Activated CD4-positive, alpha-beta memory T cell treated with anti-CD3 and anti-CD28 coated beads, Interleukin-2, amount 10 ng/mL, durations not matched to agents 7 days and 5 days (primary cell): Measurements from ENCODE around the gene KCNJ12. TPM values are rescaled to one million over a fixed set of nuclear protein-coding genes. Genes with fewer than 3 reads are reported as not detected.
"Not testable (repeated sequence)": the region's sequence is repeated elsewhere in the genome, so short reads cannot be mapped to it uniquely, and the experiment has no call there.

Source experiments
- CTCF ChIA-PET: fragments of 350-600 bp; sonication (Branson Sonifier 250); formaldehyde crosslinking; loops from one replicate; lab custom pipeline; 2021; ENCODE audit warnings: antibody characterized with exemption, inconsistent platforms; lab: Charles Lee
- POLR2A ChIA-PET: fragments of 350-600 bp; sonication (Branson Sonifier 250); formaldehyde crosslinking; loops from one replicate; lab custom pipeline; 2021; ENCODE audit warnings: antibody characterized with exemption; lab: Charles Lee
- DNase-seq: peaks from one replicate; pipeline ENCODE4 v3.0.0-alpha.2; 2020
- H3K27ac Mint-ChIP-seq: one replicate; pipeline ENCODE4 v1.8.0; 2021; ENCODE audit warnings: mild to moderate bottlenecking, mixed read lengths
- H3K27me3 Mint-ChIP-seq: one replicate; pipeline ENCODE4 v1.8.0; 2021; ENCODE audit warnings: mixed read lengths
- H3K36me3 Mint-ChIP-seq: one replicate; pipeline ENCODE4 v1.8.0; 2021; ENCODE audit warnings: low read depth, mixed read lengths
- H3K4me1 Mint-ChIP-seq: one replicate; pipeline ENCODE4 v1.8.0; 2021; ENCODE audit warnings: mixed read lengths
- H3K4me3 Mint-ChIP-seq: one replicate; pipeline ENCODE4 v1.8.0; 2021; ENCODE audit warnings: mild to moderate bottlenecking, mixed read lengths
- H3K9me3 Mint-ChIP-seq: one replicate; pipeline ENCODE4 v1.8.0; 2021; ENCODE audit warnings: mixed read lengths
- total RNA-seq, 2 experiments: library from RNA; stranded (reverse); gene quantifications; one replicate each; pipeline ENCODE4 v1.2.3, GENCODE V29; 2021

Gene KCNJ12
- total RNA-seq = not detected

DNA sequence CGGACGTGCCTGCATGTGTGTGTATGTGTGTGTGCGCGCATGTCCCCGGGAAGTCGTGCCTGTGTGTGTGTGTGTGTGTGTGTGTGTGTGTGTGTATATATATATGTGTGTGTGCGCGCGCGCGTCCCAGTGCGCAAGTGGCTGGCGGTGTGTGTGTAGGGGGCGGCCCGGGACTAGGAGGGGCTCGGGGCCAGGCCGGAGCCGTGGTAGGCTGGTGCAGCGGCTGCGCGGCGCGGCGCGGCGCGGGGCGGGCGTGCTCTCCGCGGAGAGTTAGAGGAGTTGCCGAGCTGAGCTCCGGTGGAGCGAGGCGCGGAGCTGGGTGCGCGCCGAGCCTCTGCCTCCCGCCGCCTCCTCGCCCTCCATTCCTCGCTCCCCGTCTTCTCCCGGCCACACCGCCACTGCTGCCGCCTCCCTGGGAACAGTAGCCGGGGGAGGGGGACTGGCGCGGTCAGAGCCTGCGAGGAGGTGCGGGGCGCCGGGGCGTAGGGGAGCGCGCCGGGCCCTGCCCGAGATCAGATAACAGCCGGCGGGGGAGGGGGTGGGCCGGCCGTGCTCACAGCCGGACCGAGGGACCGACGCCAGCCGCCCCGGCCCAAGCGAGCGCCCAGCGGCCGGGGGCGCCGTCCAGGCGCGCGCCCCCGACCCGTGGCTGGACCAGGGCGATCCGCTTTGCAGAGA lies at the start of gene KCNJ12:
KCNJ12 (plus strand) TSS at position 277 of the 678 bp plus-strand sequence. CDS start 38,986 bp downstream, outside the sequence.
- Mint-ChIP-seq H3K27ac (no peak within 1 kb of the TSS), H3K4me3 (no peak within 1 kb of the TSS), H3K36me3 (no peaks in the 10 kb centered on the region), H3K4me1 (peaks cover 8% of the 10 kb centered on the region), H3K27me3 (peaks cover 27% of the 10 kb centered on the region), H3K9me3 (no peaks in the 10 kb centered on the region)
- ChIA-PET POLR2A (no interaction called here), CTCF (interaction anchor here (0.6 kb wide), 1 partner anchor 11 kb away, joined by 3 read pairs; no protein-coding TSS in a partner anchor)
- DNase-seq = no peak

DNA sequence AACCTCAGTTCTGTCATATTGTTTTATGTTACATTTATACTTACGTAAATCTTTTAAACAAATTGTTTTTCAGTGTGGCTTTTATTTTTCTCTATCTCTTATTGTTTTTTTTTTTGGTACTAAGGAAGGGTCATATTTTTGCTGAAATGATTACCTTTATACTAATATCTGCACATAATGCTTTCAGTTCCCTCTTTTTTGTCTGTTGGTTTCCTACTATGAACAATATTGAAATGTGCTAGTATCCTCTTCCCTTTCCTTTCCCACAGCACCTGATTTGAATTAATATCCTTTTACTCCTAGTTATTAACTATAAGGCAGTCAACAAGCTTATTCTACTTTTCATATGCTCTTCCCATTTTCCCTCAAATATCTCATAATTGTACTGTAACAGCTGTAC lies 48.2 kb upstream of the KCNJ12 start:
- DNase-seq, H3K27ac Mint-ChIP-seq, H3K36me3 Mint-ChIP-seq, H3K9me3 Mint-ChIP-seq, POLR2A ChIA-PET, H3K4me3 Mint-ChIP-seq, H3K4me1 Mint-ChIP-seq, CTCF ChIA-PET: not testable (repeated sequence)
- peaks cover 14% of the 10 kb centered on the region for H3K27me3 Mint-ChIP-seq

DNA sequence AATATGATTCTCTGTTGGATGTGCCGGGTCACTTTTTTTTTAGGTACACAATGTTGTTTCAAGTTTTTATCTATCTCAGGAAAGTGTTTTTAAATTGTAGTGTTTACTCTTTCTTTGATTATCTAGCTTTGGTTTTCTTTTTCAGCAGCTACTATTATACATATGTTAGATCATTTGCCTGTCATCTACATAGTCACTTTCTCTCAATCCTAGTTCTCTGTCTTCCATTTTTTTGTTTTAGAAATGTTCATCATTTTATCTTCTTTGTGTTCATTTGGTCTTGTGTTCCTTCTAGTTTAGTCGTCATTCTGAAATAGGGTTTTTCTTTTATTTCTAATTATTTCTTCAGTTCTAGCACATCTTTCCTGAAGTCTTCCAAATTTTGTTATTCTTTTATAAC lies 47.4 kb upstream of the KCNJ12 start:
- CTCF ChIA-PET, H3K36me3 Mint-ChIP-seq, H3K9me3 Mint-ChIP-seq, H3K27me3 Mint-ChIP-seq, H3K4me3 Mint-ChIP-seq, POLR2A ChIA-PET, DNase-seq, H3K4me1 Mint-ChIP-seq, H3K27ac Mint-ChIP-seq: not testable (repeated sequence)

DNA sequence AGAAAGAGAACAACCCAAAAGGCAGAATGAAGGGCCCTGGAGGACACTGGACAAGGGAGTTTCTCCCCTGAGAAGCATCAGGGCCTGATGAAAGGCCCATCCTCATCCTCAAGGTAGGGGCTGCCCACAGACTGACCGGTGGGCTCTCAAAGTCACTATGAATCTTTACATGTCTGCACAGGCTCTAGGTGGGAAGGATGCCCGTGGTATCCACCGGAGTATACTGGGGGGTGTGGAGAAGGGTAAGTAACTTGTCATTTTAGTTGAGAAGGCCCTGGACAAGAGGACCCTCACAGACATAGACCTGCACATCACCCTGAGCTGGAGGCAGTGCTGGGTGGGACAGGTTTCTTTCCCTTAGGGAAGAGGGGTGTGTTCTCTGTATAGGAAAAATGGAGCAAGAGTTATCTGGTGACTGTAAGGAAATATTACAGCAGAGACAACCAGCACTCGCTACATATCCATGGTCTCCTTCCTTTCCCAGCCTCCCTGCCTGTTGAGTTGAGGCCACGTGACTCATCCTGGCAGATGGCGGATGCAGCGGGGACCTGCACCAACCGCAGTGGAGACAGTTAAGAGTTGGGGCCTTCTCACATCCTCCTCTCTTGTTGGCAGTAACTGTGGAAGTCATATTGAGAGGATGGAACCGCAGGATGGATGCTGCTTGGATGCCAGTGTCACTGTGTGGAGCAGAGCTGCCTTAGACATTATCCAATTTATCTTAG lies 45.6 kb upstream of the KCNJ12 start:
- no peak overlapping the region for H3K4me3 Mint-ChIP-seq
- H3K36me3 Mint-ChIP-seq = no peaks in the 10 kb centered on the region
- no peak overlapping the region for H3K27ac Mint-ChIP-seq
- peaks cover 6% of the 10 kb centered on the region for H3K27me3 Mint-ChIP-seq
- POLR2A ChIA-PET = no interaction called here
- CTCF ChIA-PET = no interaction called here
- DNase-seq = no peak
- H3K4me1 Mint-ChIP-seq = peaks cover 2% of the 10 kb centered on the region
- H3K9me3 Mint-ChIP-seq = no peaks in the 10 kb centered on the region

DNA sequence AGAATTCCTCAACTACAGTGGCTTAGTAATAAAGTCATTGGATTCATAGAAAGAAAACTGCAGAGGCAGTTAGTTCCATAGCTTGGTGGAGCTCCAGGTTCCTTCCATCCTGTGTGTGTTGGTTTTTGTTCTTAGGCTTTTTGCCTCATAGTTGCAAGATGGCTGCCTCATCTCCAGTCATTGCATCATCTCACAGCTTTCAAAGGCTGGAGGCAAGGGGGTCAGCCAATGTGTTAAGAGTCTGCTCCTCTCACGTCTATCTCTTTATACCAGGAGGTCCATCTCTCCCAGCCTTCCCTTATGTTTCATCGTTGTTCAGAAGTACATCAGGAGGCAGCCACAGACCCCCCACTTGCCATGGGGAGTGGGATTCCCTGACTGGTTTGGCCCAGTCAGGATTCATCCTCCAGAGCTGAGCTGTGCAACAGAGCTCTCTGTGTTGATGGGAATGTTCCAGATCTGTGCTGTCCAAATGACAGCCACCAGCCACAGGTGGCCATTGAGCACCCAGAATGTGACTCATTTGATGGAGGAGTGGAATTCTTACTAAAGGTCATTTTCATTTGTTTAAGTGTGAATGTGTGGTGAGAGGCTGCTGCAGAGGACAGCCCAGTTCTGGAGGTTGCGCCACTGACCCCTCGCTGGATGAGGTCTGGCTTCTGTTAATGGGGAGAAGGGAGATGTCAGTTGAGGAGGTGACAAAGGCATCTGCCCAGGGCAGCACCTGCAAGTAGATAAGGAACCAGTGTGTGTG lies 39.4 kb upstream of the KCNJ12 start:
- DNase-seq, H3K27me3 Mint-ChIP-seq, H3K36me3 Mint-ChIP-seq, H3K4me1 Mint-ChIP-seq, POLR2A ChIA-PET, H3K9me3 Mint-ChIP-seq, H3K27ac Mint-ChIP-seq, H3K4me3 Mint-ChIP-seq, CTCF ChIA-PET: not testable (repeated sequence)

DNA sequence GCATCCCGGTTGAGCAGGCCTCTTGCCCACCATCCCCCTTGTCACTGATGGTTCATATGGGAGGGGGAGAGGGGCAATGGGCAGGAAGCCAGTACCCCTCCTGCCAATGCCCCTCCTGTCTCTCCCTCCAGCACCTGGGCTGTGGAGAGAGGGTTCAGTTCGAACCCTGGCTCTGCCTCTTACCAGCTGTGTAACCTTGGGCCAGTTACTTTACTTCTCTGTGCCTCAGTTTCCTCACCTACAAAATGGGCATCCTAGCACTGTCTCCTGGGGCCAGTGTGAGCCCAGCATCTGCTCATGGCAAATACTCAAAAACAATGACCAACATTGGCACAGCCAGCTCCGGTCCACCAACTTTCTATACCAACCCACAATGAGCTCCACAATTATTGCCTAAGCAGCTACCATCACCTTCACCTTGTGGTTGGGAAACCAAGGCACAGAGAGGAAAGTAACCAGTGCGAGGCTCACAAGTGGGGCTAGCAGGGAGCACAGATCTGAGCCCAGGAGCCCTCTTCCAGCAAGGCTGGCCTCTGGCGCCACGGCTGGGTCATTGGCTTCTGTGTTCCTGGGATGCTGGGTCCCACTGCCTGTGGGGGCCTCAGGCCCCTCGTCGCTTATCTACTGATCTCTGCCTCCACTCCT lies 38.1 kb upstream of the KCNJ12 start:
- H3K4me1 Mint-ChIP-seq, POLR2A ChIA-PET, DNase-seq, CTCF ChIA-PET, H3K4me3 Mint-ChIP-seq, H3K9me3 Mint-ChIP-seq, H3K27me3 Mint-ChIP-seq, H3K27ac Mint-ChIP-seq, H3K36me3 Mint-ChIP-seq: not testable (repeated sequence)

DNA sequence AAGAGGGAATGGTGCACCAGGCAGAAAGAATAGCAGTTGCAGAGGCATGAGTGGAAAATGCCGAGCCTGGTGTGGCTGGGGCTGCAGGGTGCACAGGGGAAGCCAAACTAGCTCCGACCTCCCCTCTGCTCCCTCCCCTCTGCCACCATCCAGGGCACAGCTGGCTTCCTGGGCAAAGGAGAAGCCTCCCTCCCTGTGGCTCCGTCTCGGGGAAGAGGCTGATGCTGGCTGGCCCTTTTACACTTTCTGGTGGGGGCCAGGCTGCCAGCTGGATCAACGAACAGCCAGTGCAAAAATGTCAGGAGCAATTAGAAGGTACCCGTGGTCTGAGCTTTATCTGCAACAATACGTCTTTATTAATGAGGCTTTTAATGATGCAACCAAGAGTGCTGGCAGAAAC lies 37.1 kb upstream of the KCNJ12 start:
- H3K36me3 Mint-ChIP-seq = no peaks in the 10 kb centered on the region
- H3K9me3 Mint-ChIP-seq = no peaks in the 10 kb centered on the region
- no peak overlapping the region for H3K4me3 Mint-ChIP-seq
- ChIA-PET CTCF (no interaction called here), POLR2A (no interaction called here)
- no peaks in the 10 kb centered on the region for H3K27me3 Mint-ChIP-seq
- H3K4me1 Mint-ChIP-seq = no peaks in the 10 kb centered on the region
- H3K27ac Mint-ChIP-seq = no peak overlapping the region
- DNase-seq = no peak

DNA sequence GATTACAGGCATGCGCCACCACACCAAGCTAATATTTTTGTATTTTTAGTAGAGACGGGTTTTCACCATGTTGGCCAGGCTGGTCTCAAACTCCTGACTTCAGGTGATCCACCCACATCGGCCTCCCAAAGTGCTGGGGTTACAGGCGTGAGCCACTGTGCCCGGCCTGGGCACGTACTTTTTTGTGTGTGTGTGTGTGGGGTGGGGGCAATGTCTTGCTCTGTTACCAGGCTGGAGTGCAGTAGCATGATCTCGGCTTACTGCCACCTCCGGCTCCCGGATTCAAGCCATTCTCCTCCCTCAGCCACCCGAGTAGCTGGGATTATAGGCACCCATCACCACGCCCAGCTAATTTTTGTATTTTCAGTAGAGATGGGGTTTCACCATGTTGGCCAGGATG lies 36.6 kb upstream of the KCNJ12 start:
- H3K36me3 Mint-ChIP-seq, H3K27me3 Mint-ChIP-seq, H3K9me3 Mint-ChIP-seq, H3K4me1 Mint-ChIP-seq, H3K27ac Mint-ChIP-seq, POLR2A ChIA-PET, H3K4me3 Mint-ChIP-seq, CTCF ChIA-PET, DNase-seq: not testable (repeated sequence)

DNA sequence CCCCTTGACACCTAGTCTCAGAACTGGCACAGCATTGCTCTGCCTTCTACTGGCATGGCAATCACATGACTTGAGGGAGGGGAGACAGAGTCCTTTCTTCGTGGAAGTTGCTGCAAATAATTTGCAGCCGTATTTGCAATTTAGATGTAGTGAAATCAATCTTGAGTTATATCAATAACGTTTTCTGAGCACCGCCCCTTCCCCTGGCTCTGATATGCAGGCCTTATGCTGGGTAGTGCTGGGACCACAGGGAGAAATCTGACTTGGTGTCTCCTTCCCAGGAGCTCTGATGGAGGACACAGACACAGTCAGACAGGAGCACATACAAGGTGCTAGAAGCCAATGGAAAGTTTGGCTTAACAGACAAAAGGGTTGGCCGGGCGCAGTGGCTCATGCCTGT lies 35.8 kb upstream of the KCNJ12 start:
- H3K4me3 Mint-ChIP-seq, H3K9me3 Mint-ChIP-seq, H3K4me1 Mint-ChIP-seq, H3K27me3 Mint-ChIP-seq, H3K36me3 Mint-ChIP-seq, DNase-seq, CTCF ChIA-PET, POLR2A ChIA-PET, H3K27ac Mint-ChIP-seq: not testable (repeated sequence)

DNA sequence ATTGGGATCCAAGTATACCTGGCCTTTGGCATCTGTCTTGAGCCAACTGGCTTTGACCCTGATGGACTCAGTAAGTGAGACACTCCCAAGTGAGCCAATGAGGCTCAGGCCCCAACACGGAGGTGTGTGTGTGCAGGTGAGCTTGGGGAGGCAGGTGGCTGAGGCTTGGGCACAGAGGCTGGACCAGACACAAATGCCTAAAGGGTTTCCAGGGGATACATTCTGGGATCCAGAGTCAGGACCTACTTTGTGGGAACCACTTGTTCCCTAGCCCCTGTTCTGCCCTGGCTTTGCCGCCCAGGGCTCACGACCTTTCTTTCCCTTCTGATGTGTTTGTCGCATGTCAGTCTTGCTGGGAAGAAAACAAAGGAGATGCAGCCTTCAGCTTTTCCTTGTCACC lies 34.9 kb upstream of the KCNJ12 start:
- H3K27me3 Mint-ChIP-seq, POLR2A ChIA-PET, H3K27ac Mint-ChIP-seq, H3K4me1 Mint-ChIP-seq, CTCF ChIA-PET, H3K36me3 Mint-ChIP-seq, H3K4me3 Mint-ChIP-seq, DNase-seq, H3K9me3 Mint-ChIP-seq: not testable (repeated sequence)

DNA sequence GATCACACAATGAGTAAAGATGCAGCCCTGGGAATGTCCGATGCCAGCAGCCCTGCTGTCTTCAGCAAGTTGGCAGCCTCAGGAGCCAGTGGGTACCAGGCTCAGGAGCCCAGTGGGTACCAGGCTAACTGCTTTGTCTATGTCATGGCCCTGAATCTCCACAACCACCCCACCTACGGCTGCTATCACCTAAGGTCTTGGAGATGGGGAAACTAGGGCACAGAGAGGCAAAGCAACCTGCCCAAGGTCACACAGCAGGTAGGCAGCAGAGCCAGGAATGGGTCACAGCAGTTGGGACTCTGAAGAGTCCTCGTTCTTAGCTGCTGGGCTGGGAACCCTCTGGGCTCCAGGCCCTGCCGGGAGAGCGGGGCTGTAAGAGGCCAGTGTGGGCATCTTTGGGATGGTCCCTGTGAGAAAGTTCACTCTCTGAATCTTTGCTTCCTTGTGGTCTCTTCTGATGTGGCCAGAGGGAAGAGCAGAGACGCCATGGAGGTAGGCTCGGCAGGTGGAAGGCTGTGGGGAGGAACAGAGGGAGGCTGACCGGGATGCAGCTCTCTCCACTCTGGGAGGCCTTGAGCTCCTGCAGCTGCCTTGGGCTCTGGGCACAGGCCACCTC lies 34.1 kb upstream of the KCNJ12 start:
- CTCF ChIA-PET, H3K4me1 Mint-ChIP-seq, H3K4me3 Mint-ChIP-seq, H3K36me3 Mint-ChIP-seq, H3K9me3 Mint-ChIP-seq, H3K27ac Mint-ChIP-seq, POLR2A ChIA-PET, H3K27me3 Mint-ChIP-seq, DNase-seq: not testable (repeated sequence)

DNA sequence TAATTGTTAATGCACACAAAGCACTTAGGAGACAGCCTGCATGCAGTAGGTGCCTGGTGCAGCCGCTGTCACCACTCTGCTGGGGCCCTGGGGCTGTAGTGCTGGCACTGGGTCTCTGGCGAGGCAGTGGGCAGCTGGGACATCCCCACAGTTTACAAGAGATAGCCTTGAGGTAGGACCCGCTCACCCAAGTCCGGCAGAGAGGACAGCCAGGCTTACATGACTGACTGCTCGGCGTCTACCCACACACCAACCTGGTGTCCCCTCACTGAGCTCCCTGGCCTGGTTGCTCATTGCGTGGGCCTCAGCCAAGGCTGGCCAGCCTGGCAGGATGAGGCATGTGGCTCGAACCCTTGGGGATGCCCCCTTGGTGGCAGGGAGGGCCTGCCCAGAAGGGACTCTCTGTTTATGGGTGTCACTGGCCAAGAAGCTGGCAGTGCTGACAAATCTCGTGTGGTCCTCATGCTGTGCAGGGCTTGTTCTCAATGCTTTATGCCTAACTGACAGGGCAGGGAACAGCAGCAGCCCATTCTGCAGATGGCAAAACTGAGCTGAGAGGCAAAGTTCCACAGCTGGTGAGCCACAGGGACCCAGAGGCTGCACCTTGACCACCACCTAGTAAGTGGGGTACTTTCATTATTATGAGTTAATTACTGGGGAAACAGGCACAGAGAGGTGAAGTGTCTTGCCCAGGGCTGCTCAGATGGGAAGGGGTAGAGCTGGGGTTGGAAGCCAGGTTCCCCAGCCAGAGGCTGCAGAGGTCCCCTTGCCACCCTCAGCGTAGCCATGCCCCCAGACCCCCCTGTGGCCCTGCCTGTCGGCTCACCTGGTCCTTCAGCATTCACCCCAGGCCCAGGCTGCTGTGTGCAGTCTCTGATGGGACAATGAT lies 32.9 kb upstream of the KCNJ12 start:
- POLR2A ChIA-PET, H3K27me3 Mint-ChIP-seq, H3K9me3 Mint-ChIP-seq, H3K4me3 Mint-ChIP-seq, H3K27ac Mint-ChIP-seq, DNase-seq, H3K4me1 Mint-ChIP-seq, CTCF ChIA-PET, H3K36me3 Mint-ChIP-seq: not testable (repeated sequence)
